ENCODE results near the gene THSD7B. TPM values are rescaled to one million over a fixed set of nuclear protein-coding genes. Genes with fewer than 3 reads are reported as not detected.

Gene THSD7B
- polyA plus RNA-seq, 1 experiment, result not detected

DNA sequence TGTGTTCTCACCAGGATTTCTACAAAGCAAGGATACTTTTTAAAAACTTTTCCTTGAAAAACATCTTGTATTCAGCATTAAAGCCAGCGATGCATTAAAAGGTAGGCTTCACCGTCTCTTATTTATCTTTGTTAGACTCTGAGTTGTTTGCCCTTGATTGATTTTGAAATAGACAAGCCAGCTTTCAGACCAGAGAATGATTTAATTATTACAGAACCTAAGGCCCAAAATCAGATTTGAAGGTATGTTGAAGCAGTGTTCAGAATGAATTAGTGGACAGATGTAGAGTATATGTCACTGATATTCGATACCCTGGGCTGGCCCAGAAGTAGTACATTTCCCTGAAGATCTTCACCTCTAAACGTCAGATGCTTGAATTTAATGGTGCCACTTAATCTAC, 136.4 kb downstream of the THSD7B start:
- no peak for DNase-seq (ENCODE audit: low read depth, low spot score)
- H3K27me3 ChIP-seq (ENCODE audit: control insufficient read depth, insufficient read depth, low read length), result no peaks in the 10 kb centered on the region
- no peak overlapping the region for H3K27ac ChIP-seq (ENCODE audit: low read depth, low read length)
- no peak overlapping the region for H3K4me3 ChIP-seq (ENCODE audit: low read depth, low read length)
- CTCF ChIA-PET, result no interaction called here
- POLR2A ChIA-PET, result no interaction called here
- TF ChIP-seq, protein P1, sequence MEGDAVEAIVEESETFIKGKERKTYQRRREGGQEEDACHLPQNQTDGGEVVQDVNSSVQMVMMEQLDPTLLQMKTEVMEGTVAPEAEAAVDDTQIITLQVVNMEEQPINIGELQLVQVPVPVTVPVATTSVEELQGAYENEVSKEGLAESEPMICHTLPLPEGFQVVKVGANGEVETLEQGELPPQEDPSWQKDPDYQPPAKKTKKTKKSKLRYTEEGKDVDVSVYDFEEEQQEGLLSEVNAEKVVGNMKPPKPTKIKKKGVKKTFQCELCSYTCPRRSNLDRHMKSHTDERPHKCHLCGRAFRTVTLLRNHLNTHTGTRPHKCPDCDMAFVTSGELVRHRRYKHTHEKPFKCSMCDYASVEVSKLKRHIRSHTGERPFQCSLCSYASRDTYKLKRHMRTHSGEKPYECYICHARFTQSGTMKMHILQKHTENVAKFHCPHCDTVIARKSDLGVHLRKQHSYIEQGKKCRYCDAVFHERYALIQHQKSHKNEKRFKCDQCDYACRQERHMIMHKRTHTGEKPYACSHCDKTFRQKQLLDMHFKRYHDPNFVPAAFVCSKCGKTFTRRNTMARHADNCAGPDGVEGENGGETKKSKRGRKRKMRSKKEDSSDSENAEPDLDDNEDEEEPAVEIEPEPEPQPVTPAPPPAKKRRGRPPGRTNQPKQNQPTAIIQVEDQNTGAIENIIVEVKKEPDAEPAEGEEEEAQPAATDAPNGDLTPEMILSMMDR (IDR thresholded peaks at IDR 0.05; ENCODE audit: low read depth, low read length), result no peak
- peaks cover 23% of the 10 kb centered on the region; the same call in 1 of the 2 replicates for H3K9me3 ChIP-seq (ENCODE audit: control insufficient read depth, insufficient read depth, low read length)

DNA sequence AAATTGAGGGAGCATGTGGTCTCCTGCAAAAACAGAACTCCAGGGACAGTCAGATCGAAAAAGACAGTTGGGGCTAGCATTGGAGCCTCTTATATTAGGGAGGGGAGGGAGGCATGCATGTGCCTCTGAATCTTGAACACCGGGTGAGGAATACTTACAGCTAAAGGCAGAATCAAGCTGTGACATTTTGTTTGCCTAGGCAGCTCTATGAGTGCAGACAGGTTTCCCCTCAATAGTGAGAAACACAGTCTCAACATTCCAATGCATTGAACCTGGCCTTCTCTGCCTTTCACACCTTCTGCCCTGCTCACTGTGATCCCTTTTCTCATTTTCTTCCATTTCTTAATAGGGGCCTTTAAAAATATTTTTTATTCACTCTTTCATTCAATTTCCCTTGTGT, 140.4 kb downstream of the THSD7B start:
- no peak overlapping the region for H3K27ac ChIP-seq (ENCODE audit: low read depth, low read length)
- ChIA-PET POLR2A (no interaction called here), CTCF (no interaction called here)

DNA sequence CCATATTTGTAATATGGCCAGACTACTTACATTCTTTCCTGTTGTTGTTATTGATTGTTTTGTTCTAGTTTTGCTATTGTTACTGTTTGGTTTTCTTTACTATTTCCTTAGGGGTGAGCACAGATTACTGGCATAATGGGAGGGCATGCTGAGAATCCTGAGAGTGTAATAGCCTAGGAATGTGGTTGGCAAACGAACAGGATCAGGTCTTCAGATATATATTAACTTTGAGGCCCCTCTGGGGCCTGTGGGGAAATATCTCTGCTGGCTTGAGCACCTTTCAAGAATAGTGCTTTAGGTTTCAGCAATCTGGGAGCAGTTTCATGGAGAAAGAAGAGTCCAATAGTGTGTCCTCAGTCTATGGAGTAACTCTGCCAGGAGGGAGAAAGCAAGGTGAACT, 144.4 kb downstream of the THSD7B start:
- no peaks in the 10 kb centered on the region for H3K27me3 ChIP-seq (ENCODE audit: control insufficient read depth, insufficient read depth, low read length)
- no peak overlapping the region for H3K4me3 ChIP-seq (ENCODE audit: low read depth, low read length)
- H3K9me3 ChIP-seq (ENCODE audit: control insufficient read depth, insufficient read depth, low read length), result peaks cover 17% of the 10 kb centered on the region
- DNase-seq (ENCODE audit: low read depth, low spot score), result no peak
- no peak overlapping the region for H3K27ac ChIP-seq (ENCODE audit: low read depth, low read length)
- TF ChIP-seq, protein P1 (IDR thresholded peaks at IDR 0.05; ENCODE audit: low read depth, low read length), result no peak
- ChIA-PET CTCF (no interaction called here), POLR2A (no interaction called here)

More for the DNA sequence above, 140.4 kb downstream of the THSD7B start:
- TF ChIP-seq, protein P1 (IDR thresholded peaks at IDR 0.05; ENCODE audit: low read depth, low read length), result no peak
- no peaks in the 10 kb centered on the region for H3K27me3 ChIP-seq (ENCODE audit: control insufficient read depth, insufficient read depth, low read length)
- H3K4me3 ChIP-seq (ENCODE audit: low read depth, low read length), result no peak overlapping the region
- H3K9me3 ChIP-seq (ENCODE audit: control insufficient read depth, insufficient read depth, low read length), result peaks cover 25% of the 10 kb centered on the region; the same call in 1 of the 2 replicates
- DNase-seq (ENCODE audit: low read depth, low spot score), result no peak

DNA sequence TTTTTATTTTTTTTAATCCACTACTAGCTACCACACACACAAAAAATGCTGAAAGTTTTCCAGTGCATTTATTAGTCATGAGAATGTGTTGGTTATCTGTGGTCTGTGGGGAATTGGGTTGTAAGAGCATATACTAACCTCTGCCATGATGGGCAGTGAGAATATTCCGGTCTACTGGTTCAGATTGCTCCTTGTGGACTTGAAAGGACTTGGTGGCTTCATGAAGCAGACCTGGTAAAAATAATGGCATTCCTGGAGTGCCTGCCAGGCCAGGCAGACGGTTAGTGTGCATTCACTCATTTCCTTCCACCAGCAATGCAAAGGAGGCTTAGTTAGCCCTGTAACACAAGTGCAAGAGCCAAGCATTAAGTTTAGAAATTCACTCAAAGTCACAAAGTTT, 150.8 kb downstream of the THSD7B start:
- Histone ChIP-seq H3K9me3 (ENCODE audit: control insufficient read depth, insufficient read depth, low read length) (peaks cover 27% of the 10 kb centered on the region), H3K27me3 (ENCODE audit: control insufficient read depth, insufficient read depth, low read length) (no peaks in the 10 kb centered on the region), H3K4me3 (ENCODE audit: low read depth, low read length) (no peak overlapping the region), H3K27ac (ENCODE audit: low read depth, low read length) (no peak overlapping the region)
- no peak for DNase-seq (ENCODE audit: low read depth, low spot score)
- ChIA-PET CTCF (no interaction called here), POLR2A (no interaction called here)
- TF ChIP-seq, protein P1 (IDR thresholded peaks at IDR 0.05; ENCODE audit: low read depth, low read length), result no peak

DNA sequence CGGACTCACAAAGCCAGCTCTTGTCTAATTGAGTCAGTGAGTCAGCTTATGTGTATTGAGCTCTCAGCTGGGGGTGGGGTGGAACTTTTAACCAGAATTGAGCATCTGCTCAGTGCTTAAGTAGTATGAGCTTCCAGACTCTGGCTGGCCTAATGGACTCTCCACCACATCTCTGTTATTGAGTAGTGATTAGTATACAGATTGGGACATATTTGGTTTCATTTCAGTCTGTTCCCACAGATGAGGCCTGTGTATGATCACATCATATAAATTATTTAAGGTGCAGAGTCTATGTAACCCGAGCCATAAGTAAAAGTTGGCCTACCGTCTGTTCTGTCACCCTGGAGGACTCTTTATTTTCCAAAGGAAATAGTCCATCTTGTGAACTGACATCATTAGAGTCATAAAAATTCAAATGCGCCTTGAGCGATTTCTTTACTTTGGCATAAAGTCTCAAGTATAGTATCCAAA, 152.1 kb downstream of the THSD7B start:
- TF ChIP-seq, protein P1 (IDR thresholded peaks at IDR 0.05; ENCODE audit: low read depth, low read length), result no peak
- no peak overlapping the region for H3K4me3 ChIP-seq (ENCODE audit: low read depth, low read length)
- ChIA-PET POLR2A (no interaction called here), CTCF (no interaction called here)
- DNase-seq (ENCODE audit: low read depth, low spot score), result no peak
- H3K9me3 ChIP-seq (ENCODE audit: control insufficient read depth, insufficient read depth, low read length), result peaks cover 24% of the 10 kb centered on the region
- no peak overlapping the region for H3K27ac ChIP-seq (ENCODE audit: low read depth, low read length)
- no peaks in the 10 kb centered on the region for H3K27me3 ChIP-seq (ENCODE audit: control insufficient read depth, insufficient read depth, low read length)

Measured in AG04450 (cell line).